Endodermal cell (in vitro differentiated cells): Measurements from ENCODE around the gene INVS. TPM values are rescaled to one million over a fixed set of nuclear protein-coding genes. Genes with fewer than 3 reads are reported as not detected.
"Not testable (repeated sequence)": the region's sequence is repeated elsewhere in the genome, so short reads cannot be mapped to it uniquely, and the experiment has no call there.

Experiments used
- DNase-seq: peaks from one replicate; pipeline ENCODE4 v3.0.0-alpha.2; 2017
- H3K27ac ChIP-seq: 2 replicates; pipeline ENCODE4 v1.5.1; 2013; ENCODE audit warnings: mild to moderate bottlenecking, low read depth, low read length, moderate library complexity
- H3K27me3 ChIP-seq: 2 replicates; pipeline ENCODE4 v1.6.1; 2013; ENCODE audit warnings: mild to moderate bottlenecking, low read length, moderate library complexity; ENCODE audit not compliant: insufficient read depth, control insufficient read depth, poor library complexity, severe bottlenecking
- H3K36me3 ChIP-seq: 2 replicates; pipeline ENCODE4 v1.7.0; 2013; ENCODE audit warnings: mild to moderate bottlenecking, low read length, moderate library complexity; ENCODE audit not compliant: control insufficient read depth, insufficient read depth
- H3K4me1 ChIP-seq: one replicate; pipeline ENCODE4 v1.7.0; 2013; ENCODE audit warnings: low read length; ENCODE audit not compliant: control insufficient read depth, insufficient read depth
- H3K4me3 ChIP-seq: 2 replicates; pipeline ENCODE4 v1.5.1; 2013; ENCODE audit warnings: mild to moderate bottlenecking, low read length, moderate library complexity
- H3K9ac ChIP-seq: 2 replicates; pipeline ENCODE4 v1.6.1; 2013; ENCODE audit warnings: mild to moderate bottlenecking, low read length, moderate library complexity; ENCODE audit not compliant: poor library complexity, severe bottlenecking; ENCODE audit errors: extremely low read depth
- H3K9me3 ChIP-seq: 2 replicates; pipeline ENCODE4 v1.6.1; 2013; ENCODE audit warnings: mild to moderate bottlenecking, low read length, moderate library complexity; ENCODE audit not compliant: control insufficient read depth
- H3K27ac Mint-ChIP-seq: 2 replicates; pipeline ENCODE4 v1.8.0; 2020; ENCODE audit warnings: mixed read lengths
- H3K27me3 Mint-ChIP-seq: 2 replicates; pipeline ENCODE4 v1.8.0; 2021; ENCODE audit warnings: mild to moderate bottlenecking, mixed read lengths; ENCODE audit not compliant: insufficient read depth
- H3K36me3 Mint-ChIP-seq: 2 replicates; pipeline ENCODE4 v1.8.0; 2020; ENCODE audit warnings: low read depth, mixed read lengths
- H3K4me1 Mint-ChIP-seq: 2 replicates; pipeline ENCODE4 v1.8.0; 2020; ENCODE audit warnings: mixed read lengths
- H3K4me3 Mint-ChIP-seq: 2 replicates; pipeline ENCODE4 v1.8.0; 2020; ENCODE audit warnings: mild to moderate bottlenecking, moderate library complexity, mixed read lengths
- H3K9me3 Mint-ChIP-seq: 2 replicates; pipeline ENCODE4 v1.8.0; 2020; ENCODE audit warnings: mild to moderate bottlenecking, mixed read lengths
- WGBS, 2 experiments: methylation state at CpG; one replicate each; pipeline versions ENCODE4 v1.1.5 to v1.1.7; 2013; ENCODE audit warnings: missing lambda C conversion rate in 2 of 2, mixed read lengths in 1 of 2; ENCODE audit not compliant: insufficient coverage in 1 of 2, insufficient read length in 1 of 2; 5-methylcytosine and 5-hydroxymethylcytosine counted together
- total RNA-seq, 2 donors: library from RNA; stranded (reverse); fragmentation: NEBNext Ultra II Directional in 1 of 2; extraction: Animal tissue kit (Norgen Biotek cat#: 25700) in 1 of 2; gene quantifications; 2 replicates in 1 of 2; 3 replicates in 1 of 2; pipeline ENCODE4 v1.2.1, GENCODE V29; 2021
- TF ChIP-seq, protein P1 (sequence below): fragments of 200-600 bp; sonication (generic); conservative IDR thresholded peaks from 2 replicates; pipeline ENCODE4 v1.5.0; 2021; ENCODE audit warnings: antibody characterized with exemption, mild to moderate bottlenecking

INVS gene
- total RNA-seq, 2 donors from 2014 or later: 22.8 to 26.6 TPM

DNA sequence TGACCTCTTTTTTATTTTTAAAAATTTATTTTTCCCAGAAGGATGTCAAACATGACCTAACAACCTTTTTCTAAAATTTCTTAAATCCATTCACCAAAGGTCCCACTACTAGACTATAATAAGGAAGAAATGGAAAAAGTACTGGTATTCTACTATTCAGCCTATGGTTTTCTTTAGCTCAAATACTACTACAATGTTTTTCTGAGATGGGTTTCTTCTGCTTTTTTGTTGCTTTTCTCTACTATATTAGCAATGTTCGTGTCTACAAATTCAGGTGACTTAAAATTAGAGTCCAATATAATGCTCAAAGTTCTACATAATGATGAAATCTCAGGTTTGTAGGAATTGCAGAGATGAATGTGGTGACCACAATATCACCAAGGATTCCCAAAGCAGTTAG, 8.2 kb upstream of the INVS start:
- TF ChIP-seq, protein P1, sequence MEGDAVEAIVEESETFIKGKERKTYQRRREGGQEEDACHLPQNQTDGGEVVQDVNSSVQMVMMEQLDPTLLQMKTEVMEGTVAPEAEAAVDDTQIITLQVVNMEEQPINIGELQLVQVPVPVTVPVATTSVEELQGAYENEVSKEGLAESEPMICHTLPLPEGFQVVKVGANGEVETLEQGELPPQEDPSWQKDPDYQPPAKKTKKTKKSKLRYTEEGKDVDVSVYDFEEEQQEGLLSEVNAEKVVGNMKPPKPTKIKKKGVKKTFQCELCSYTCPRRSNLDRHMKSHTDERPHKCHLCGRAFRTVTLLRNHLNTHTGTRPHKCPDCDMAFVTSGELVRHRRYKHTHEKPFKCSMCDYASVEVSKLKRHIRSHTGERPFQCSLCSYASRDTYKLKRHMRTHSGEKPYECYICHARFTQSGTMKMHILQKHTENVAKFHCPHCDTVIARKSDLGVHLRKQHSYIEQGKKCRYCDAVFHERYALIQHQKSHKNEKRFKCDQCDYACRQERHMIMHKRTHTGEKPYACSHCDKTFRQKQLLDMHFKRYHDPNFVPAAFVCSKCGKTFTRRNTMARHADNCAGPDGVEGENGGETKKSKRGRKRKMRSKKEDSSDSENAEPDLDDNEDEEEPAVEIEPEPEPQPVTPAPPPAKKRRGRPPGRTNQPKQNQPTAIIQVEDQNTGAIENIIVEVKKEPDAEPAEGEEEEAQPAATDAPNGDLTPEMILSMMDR: no peak
- Histone ChIP-seq H3K4me3 (no peak overlapping the region), H3K27ac (no peak overlapping the region), H3K4me1 (no peaks in the 10 kb centered on the region), H3K36me3 (no peaks in the 10 kb centered on the region), H3K9me3 (no peaks in the 10 kb centered on the region), H3K9ac (no peak overlapping the region), H3K27me3 (no peaks in the 10 kb centered on the region)
- Mint-ChIP-seq H3K27me3 (no peaks in the 10 kb centered on the region), H3K27ac (no peak overlapping the region), H3K9me3 (no peaks in the 10 kb centered on the region), H3K4me3 (no peak overlapping the region), H3K4me1 (peaks cover 27% of the 10 kb centered on the region), H3K36me3 (no peaks in the 10 kb centered on the region)
- no peak for DNase-seq
- WGBS, 2 experiments: 80 to 100% methylated on average over 1 of the region's 1 CpG

DNA sequence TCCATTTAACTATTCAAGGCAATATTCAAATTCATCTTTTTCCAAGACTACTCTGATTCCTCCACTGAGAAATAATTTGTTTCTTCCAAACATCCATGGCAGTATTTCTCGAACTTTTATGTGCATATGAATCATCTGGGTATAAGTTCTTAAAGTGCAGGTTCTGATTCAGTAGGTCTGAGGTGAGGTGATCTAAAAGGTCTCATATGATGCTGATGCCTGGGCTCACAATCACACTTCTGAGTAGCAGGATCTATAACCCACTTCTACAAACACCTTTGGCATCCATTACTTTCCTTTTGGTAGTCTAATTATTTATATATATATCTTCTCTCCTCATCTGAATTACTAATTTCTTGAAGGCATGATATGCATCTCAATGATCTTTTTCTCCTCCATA, 7.4 kb upstream of the INVS start:
- no peaks in the 10 kb centered on the region for H3K27me3 Mint-ChIP-seq
- Histone ChIP-seq H3K4me3 (no peak overlapping the region), H3K27me3 (no peaks in the 10 kb centered on the region), H3K9me3 (no peaks in the 10 kb centered on the region), H3K27ac (no peak overlapping the region), H3K4me1 (peaks cover 4% of the 10 kb centered on the region), H3K36me3 (no peaks in the 10 kb centered on the region), H3K9ac (no peak overlapping the region)
- no peaks in the 10 kb centered on the region for H3K36me3 Mint-ChIP-seq
- H3K9me3 Mint-ChIP-seq: no peaks in the 10 kb centered on the region
- peaks cover 25% of the 10 kb centered on the region for H3K4me1 Mint-ChIP-seq
- WGBS, 2 experiments: 71 to 93% methylated on average over 1 of the region's 1 CpG
- TF ChIP-seq, protein P1: no peak
- no peak overlapping the region for H3K27ac Mint-ChIP-seq
- no peak for DNase-seq
- no peak overlapping the region for H3K4me3 Mint-ChIP-seq

- H3K4me3 ChIP-seq: no peak overlapping the region
- H3K4me1 Mint-ChIP-seq: peaks cover 23% of the 10 kb centered on the region
- H3K27me3 ChIP-seq: no peaks in the 10 kb centered on the region
- no peak overlapping the region for H3K27ac ChIP-seq
- WGBS, 2 experiments: 90 to 100% methylated on average over 1 of the region's 1 CpG
- no peaks in the 10 kb centered on the region for H3K9me3 Mint-ChIP-seq
- H3K4me3 Mint-ChIP-seq: no peak overlapping the region
- no peaks in the 10 kb centered on the region for H3K36me3 ChIP-seq
- H3K27me3 Mint-ChIP-seq: no peaks in the 10 kb centered on the region
- H3K27ac Mint-ChIP-seq: no peak overlapping the region
- TF ChIP-seq, protein P1: no peak
- no peaks in the 10 kb centered on the region for H3K9me3 ChIP-seq
- no peak overlapping the region for H3K9ac ChIP-seq
- H3K4me1 ChIP-seq: peaks cover 4% of the 10 kb centered on the region
- no peaks in the 10 kb centered on the region for H3K36me3 Mint-ChIP-seq
- DNase-seq: no peak
Observed at GRCh38 chr9:100092066-100092465, 7.0 kb upstream of the INVS start.

DNA sequence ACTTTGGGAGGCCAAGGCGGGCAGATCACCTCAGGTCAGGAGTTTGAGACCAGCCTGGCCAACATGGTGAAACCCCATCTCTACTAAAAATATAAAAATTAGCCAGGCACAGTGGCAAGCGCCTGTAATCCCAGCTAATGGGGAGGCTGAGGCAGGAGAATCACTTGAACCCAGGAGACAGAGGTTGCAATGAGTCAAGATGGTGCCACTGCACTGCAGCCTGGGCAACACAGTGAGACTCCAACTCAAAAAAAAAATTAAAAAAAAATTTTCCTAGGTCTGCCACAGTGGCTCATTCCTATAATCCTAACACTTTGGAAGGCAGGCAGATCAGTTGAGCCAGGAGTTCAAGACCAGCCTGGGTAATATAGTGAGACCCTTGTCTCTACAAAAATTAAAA, 4.6 kb upstream of the INVS start:
- not testable (repeated sequence) for H3K36me3 ChIP-seq, DNase-seq, H3K4me1 ChIP-seq, H3K36me3 Mint-ChIP-seq, H3K27ac Mint-ChIP-seq, H3K4me3 Mint-ChIP-seq, H3K27me3 ChIP-seq, H3K27me3 Mint-ChIP-seq, H3K27ac ChIP-seq, H3K9ac ChIP-seq, H3K4me3 ChIP-seq, H3K9me3 Mint-ChIP-seq, H3K9me3 ChIP-seq
- H3K4me1 Mint-ChIP-seq: peaks cover 14% of the 10 kb centered on the region
- 88% methylated on average over 2 of the region's 2 CpGs; no CpG with 5 or more reads in 1 of the 2 experiments for whole genome bisulfite sequencing, 2 experiments
